ENCODE results near the gene INO80.
"Not testable (repeated sequence)": the region's sequence is repeated elsewhere in the genome, so short reads cannot be mapped to it uniquely, and the experiment has no call there.

The INO80 gene

DNA sequence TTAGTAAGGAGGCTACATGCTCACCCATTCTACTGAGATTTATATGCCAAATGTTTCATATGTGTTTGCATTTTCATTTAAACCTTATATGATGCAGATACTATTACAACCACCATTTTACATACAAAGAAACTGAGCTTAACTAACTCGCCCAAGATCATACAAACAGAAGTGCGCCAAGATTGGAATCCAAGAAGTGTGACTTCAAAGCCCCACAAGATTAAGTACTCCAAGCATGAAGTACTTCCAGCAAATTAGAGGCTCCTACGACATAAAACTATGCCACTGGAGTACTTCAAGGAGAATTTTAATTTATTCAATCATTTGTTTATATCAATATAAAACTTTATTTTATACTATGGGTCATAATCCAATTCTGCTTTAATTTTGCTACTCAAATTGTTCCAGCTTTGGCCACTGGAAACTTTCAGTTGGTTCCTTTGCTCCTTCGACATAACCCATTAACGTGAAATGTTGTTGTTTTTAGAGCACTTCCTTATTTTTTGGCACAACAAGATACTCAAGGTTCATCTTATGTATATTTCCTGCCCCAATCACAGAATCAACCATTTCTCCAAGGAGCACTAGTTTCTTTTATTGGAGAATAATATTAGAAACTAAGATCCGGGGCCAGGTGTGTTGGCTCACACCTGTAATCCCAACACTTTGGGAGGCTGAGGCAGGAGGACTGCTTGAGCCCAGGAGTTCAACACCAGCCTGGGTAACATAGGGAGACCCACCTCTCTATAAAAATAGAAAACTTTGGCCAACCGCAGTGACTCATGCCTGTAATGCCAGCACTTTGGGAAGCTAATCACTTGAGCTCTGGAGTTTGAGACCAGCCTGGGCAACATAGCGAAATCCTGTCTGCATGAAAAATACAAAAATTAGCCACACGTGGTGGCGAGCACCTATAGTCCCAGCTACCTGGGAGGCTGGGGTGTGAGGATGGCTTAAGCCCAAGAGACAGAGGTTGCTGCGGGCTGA is 10.4 kb downstream of the INO80 start:
- no peaks in the 10 kb centered on the region for H3K4me1 ChIP-seq (ENCODE audit: control insufficient read depth, insufficient read depth, low read length)
- H3K27me3 ChIP-seq (ENCODE audit: control insufficient read depth, insufficient read depth, low read length), result no peaks in the 10 kb centered on the region

DNA sequence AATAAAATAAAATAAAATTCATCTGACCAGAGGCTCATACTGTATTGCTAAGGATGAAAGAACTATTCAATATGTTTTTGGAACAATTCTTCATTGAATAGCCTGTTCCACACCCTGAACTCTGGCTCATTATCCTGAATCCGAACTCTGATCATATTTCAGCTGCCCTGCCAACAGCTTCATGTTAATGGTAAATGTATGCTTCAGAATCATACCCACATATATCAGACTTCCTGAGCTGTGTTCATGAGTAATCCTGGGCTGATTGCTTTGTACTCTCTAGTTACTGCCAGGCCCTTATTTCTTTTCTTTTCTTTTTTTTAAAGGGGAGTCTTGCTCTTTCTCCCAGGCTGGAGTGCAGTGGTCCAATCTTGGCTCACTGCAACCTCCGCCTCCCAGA is 11.8 kb downstream of the INO80 start:
- Histone ChIP-seq H3K27ac (ENCODE audit: low read depth, low read length) (no peak overlapping the region), H3K4me3 (ENCODE audit: low read length) (no peak overlapping the region), H3K9ac (ENCODE audit: low read length) (no peak overlapping the region)

More for the DNA sequence above, 10.4 kb downstream of the INO80 start:
- Histone ChIP-seq H3K27ac (ENCODE audit: low read depth, low read length) (no peak overlapping the region), H3K36me3 (ENCODE audit: control insufficient read depth, insufficient read depth, low read length) (no peaks in the 10 kb centered on the region), H3K4me3 (ENCODE audit: low read length) (no peak overlapping the region), H3K9ac (ENCODE audit: low read length) (no peak overlapping the region)

GRCh38 chr15:41102854-41103253 is 13.2 kb downstream of the INO80 start:
- H3K4me3 ChIP-seq (ENCODE audit: low read length), result no peak overlapping the region
- no peak overlapping the region for H3K27ac ChIP-seq (ENCODE audit: low read depth, low read length)
- no peaks in the 10 kb centered on the region for H3K4me1 ChIP-seq (ENCODE audit: control insufficient read depth, insufficient read depth, low read length)
- no peaks in the 10 kb centered on the region for H3K36me3 ChIP-seq (ENCODE audit: control insufficient read depth, insufficient read depth, low read length)
- H3K27me3 ChIP-seq (ENCODE audit: control insufficient read depth, insufficient read depth, low read length), result no peaks in the 10 kb centered on the region
- H3K9ac ChIP-seq (ENCODE audit: low read length), result no peak overlapping the region

More for the DNA sequence above, 11.8 kb downstream of the INO80 start:
- Histone ChIP-seq H3K4me1 (ENCODE audit: control insufficient read depth, insufficient read depth, low read length) (no peaks in the 10 kb centered on the region), H3K27me3 (ENCODE audit: control insufficient read depth, insufficient read depth, low read length) (no peaks in the 10 kb centered on the region), H3K36me3 (ENCODE audit: control insufficient read depth, insufficient read depth, low read length) (no peaks in the 10 kb centered on the region)

DNA sequence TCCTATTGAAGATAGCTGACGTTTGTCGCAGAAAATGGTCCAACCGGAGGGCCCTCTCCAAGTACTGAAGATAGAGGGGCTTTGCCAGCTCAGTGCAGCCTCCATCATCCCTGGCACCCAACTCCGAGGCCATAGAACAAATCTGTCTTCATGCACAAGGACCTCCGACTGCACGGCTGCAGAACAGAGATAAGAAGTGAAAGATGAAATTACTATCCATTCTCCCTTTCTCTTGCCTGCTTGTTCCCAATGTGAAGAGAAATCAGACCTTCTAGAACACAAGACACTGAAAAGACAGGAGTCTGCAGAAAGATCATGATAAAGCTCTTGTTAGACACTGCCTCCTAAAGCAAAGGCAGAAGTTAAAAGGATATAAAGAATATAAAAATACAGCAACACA is 19.9 kb downstream of the INO80 start:
- Histone ChIP-seq H3K4me3 (ENCODE audit: low read length) (no peak overlapping the region), H3K4me1 (ENCODE audit: control insufficient read depth, insufficient read depth, low read length) (no peaks in the 10 kb centered on the region), H3K36me3 (ENCODE audit: control insufficient read depth, insufficient read depth, low read length) (peaks cover 16% of the 10 kb centered on the region), H3K9ac (ENCODE audit: low read length) (no peak overlapping the region), H3K27me3 (ENCODE audit: control insufficient read depth, insufficient read depth, low read length) (no peaks in the 10 kb centered on the region), H3K27ac (ENCODE audit: low read depth, low read length) (no peak overlapping the region)

DNA sequence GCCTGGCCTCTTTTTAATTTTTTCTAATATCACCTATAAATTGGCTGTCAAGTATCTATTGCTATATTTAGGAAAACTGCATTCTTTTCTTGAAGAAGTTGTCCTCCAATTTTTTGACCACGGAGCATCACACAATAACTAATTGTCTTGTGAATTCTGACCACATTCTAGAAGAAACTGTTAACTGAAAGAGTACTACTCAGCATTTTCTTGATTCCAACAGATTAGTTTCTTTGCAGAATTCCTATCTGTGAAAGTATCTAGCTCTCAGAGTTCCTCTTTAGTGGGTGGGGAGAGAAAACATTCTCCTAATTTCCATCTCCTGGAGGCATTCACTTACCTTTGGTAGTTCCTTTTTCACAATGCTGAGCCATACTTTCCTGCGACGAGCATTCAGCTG is 31.1 kb downstream of the INO80 start:
- Histone ChIP-seq H3K4me3 (ENCODE audit: low read length) (no peak overlapping the region), H3K4me1 (ENCODE audit: control insufficient read depth, insufficient read depth, low read length) (no peaks in the 10 kb centered on the region), H3K36me3 (ENCODE audit: control insufficient read depth, insufficient read depth, low read length) (peaks cover 23% of the 10 kb centered on the region), H3K9ac (ENCODE audit: low read length) (no peak overlapping the region), H3K27ac (ENCODE audit: low read depth, low read length) (no peak overlapping the region), H3K27me3 (ENCODE audit: control insufficient read depth, insufficient read depth, low read length) (no peaks in the 10 kb centered on the region)

DNA sequence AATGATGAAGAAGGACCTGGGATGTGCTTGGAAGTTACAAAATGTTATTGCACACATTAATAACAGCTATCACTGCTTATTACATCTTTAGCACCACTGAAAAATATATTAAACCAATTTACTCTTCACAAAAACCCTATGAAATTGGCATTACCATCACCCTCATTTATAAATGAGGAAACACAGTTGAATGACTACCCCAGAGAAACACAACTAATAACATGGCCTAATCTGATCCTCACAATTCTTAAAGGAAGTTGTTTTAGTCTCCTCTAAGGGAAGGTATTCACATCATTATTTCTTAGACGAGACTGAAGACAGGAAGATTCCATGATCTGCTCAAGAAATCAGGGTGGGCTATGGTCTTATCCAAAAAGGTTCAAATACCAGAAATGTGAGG is 35.9 kb downstream of the INO80 start:
- Histone ChIP-seq H3K27ac (ENCODE audit: low read depth, low read length) (no peak overlapping the region), H3K4me1 (ENCODE audit: control insufficient read depth, insufficient read depth, low read length) (no peaks in the 10 kb centered on the region), H3K4me3 (ENCODE audit: low read length) (no peak overlapping the region), H3K36me3 (ENCODE audit: control insufficient read depth, insufficient read depth, low read length) (peaks cover 23% of the 10 kb centered on the region), H3K9ac (ENCODE audit: low read length) (no peak overlapping the region), H3K27me3 (ENCODE audit: control insufficient read depth, insufficient read depth, low read length) (no peaks in the 10 kb centered on the region)

DNA sequence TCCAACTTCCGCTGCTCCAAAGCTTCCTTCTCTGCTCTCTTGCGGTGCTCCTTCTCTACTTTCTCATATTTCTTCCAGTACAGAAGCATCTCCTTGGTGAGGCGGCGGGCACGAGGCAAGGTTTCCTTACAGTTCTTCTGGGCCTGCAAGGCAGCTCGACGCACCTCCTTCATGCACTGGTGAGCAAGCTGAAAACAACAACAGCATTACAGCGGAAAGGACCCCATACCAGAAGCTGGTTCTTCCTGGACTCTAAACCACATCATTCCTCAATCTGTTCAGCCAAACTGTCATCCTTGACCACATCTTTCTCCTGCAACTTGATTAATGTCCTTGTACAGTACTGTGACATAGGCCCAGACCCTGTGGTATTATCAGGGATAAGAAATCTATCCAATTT is 36.4 kb downstream of the INO80 start:
- Histone ChIP-seq H3K27ac (ENCODE audit: low read depth, low read length) (no peak overlapping the region), H3K9ac (ENCODE audit: low read length) (no peak overlapping the region), H3K27me3 (ENCODE audit: control insufficient read depth, insufficient read depth, low read length) (no peaks in the 10 kb centered on the region), H3K4me1 (ENCODE audit: control insufficient read depth, insufficient read depth, low read length) (no peaks in the 10 kb centered on the region), H3K36me3 (ENCODE audit: control insufficient read depth, insufficient read depth, low read length) (peaks cover 21% of the 10 kb centered on the region), H3K4me3 (ENCODE audit: low read length) (no peak overlapping the region)

DNA sequence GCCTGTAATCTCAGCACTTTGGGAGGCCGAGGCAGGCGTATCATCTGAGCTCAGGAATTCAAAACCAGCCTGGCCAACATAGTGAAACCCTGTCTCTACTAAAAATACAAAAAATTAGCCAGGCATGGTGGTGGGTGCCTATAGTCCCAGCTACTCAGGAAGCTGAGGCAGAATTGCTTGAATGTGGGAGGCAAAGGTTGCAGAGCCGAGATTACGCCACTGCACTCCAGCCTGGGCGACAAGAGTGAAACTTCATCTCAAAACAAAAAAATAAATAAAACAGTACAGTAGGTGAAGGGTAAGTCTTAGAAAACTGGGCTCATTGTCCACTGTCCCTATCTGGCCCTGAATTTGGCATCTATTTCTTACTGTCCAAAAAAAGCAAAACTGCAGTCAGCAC is 37.2 kb downstream of the INO80 start:
- not testable (repeated sequence) for H3K4me1 ChIP-seq (ENCODE audit: control insufficient read depth, insufficient read depth, low read length); H3K9ac ChIP-seq (ENCODE audit: low read length); H3K27ac ChIP-seq (ENCODE audit: low read depth, low read length); H3K4me3 ChIP-seq (ENCODE audit: low read length); H3K27me3 ChIP-seq (ENCODE audit: control insufficient read depth, insufficient read depth, low read length)
- peaks cover 19% of the 10 kb centered on the region for H3K36me3 ChIP-seq (ENCODE audit: control insufficient read depth, insufficient read depth, low read length)

DNA sequence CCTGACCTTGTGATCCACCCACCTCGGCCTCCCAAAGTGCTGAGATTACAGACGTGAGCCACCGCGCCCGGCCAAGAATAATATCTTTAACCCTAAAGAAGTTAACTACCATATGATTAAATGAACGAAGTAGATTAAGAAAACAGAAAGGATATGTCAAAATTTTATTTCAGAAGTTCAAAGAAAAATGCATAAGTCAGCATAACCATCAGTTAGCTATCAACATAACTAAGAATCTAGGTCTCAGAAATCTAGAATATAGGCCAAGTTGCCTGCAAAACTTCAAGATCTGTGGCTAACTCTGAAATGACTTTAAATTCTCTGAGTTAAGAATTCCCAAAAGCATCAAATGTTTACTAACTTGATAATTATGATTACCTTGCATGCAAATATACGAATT is 38.0 kb downstream of the INO80 start:
- Histone ChIP-seq H3K36me3 (ENCODE audit: control insufficient read depth, insufficient read depth, low read length) (peaks cover 21% of the 10 kb centered on the region), H3K27me3 (ENCODE audit: control insufficient read depth, insufficient read depth, low read length) (no peaks in the 10 kb centered on the region)

GRCh38 chr15:41073028-41073427 is 43.1 kb downstream of the INO80 start:
- no peak overlapping the region for H3K27ac ChIP-seq (ENCODE audit: low read depth, low read length)
- H3K36me3 ChIP-seq (ENCODE audit: control insufficient read depth, insufficient read depth, low read length), result peaks cover 15% of the 10 kb centered on the region
- no peaks in the 10 kb centered on the region for H3K4me1 ChIP-seq (ENCODE audit: control insufficient read depth, insufficient read depth, low read length)
- no peak overlapping the region for H3K4me3 ChIP-seq (ENCODE audit: low read length)
- no peak overlapping the region for H3K9ac ChIP-seq (ENCODE audit: low read length)
- no peaks in the 10 kb centered on the region for H3K27me3 ChIP-seq (ENCODE audit: control insufficient read depth, insufficient read depth, low read length)

More for the DNA sequence above, 38.0 kb downstream of the INO80 start:
- Histone ChIP-seq H3K4me1 (ENCODE audit: control insufficient read depth, insufficient read depth, low read length) (no peaks in the 10 kb centered on the region), H3K4me3 (ENCODE audit: low read length) (no peak overlapping the region), H3K27ac (ENCODE audit: low read depth, low read length) (no peak overlapping the region), H3K9ac (ENCODE audit: low read length) (no peak overlapping the region)

DNA sequence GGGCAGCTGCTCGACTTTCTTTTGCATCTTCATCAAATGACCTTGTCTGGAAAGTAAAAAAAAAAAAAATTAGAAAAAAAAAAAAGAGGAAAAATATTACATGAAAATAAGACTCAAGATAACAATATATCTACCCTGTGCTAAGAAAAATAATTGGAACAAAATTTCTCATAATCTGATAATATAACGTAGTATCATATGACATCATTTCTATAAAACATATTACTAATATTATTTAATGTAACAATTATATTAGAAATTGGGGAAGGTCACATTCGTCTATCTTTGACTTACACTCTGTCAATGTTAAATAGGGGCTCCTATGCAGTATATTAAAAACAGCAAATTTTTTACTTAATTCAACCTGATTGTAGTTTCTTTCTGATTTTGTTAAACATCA is 44.1 kb downstream of the INO80 start:
- no peak overlapping the region for H3K4me3 ChIP-seq (ENCODE audit: low read length)
- H3K9ac ChIP-seq (ENCODE audit: low read length), result no peak overlapping the region
- no peaks in the 10 kb centered on the region for H3K4me1 ChIP-seq (ENCODE audit: control insufficient read depth, insufficient read depth, low read length)
- H3K36me3 ChIP-seq (ENCODE audit: control insufficient read depth, insufficient read depth, low read length), result peaks cover 19% of the 10 kb centered on the region
- H3K27ac ChIP-seq (ENCODE audit: low read depth, low read length), result no peak overlapping the region
- no peaks in the 10 kb centered on the region for H3K27me3 ChIP-seq (ENCODE audit: control insufficient read depth, insufficient read depth, low read length)

DNA sequence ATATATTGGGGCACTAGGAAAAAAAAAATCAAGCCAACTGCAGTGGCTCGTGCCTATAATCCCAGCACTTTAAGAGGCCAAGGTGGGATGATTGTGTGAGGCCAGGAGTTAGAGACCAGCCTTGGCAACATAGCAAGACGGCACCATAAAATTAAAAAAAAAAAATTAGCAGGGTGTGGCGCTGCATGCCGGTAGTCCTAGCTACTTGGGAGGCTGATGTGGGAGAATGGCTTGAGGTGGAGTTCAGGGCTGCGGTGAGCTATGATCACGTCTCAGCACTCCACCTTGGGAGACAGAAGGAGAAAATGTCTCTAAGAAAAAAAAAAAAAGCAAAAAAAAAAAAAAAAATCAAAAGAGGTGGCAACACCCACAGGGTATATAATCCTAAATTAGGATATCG is 49.6 kb downstream of the INO80 start:
- Histone ChIP-seq H3K36me3 (ENCODE audit: control insufficient read depth, insufficient read depth, low read length) (peaks cover 26% of the 10 kb centered on the region), H3K4me3 (ENCODE audit: low read length) (no peak overlapping the region), H3K27ac (ENCODE audit: low read depth, low read length) (no peak overlapping the region), H3K27me3 (ENCODE audit: control insufficient read depth, insufficient read depth, low read length) (no peaks in the 10 kb centered on the region), H3K4me1 (ENCODE audit: control insufficient read depth, insufficient read depth, low read length) (no peaks in the 10 kb centered on the region), H3K9ac (ENCODE audit: low read length) (no peak overlapping the region)

DNA sequence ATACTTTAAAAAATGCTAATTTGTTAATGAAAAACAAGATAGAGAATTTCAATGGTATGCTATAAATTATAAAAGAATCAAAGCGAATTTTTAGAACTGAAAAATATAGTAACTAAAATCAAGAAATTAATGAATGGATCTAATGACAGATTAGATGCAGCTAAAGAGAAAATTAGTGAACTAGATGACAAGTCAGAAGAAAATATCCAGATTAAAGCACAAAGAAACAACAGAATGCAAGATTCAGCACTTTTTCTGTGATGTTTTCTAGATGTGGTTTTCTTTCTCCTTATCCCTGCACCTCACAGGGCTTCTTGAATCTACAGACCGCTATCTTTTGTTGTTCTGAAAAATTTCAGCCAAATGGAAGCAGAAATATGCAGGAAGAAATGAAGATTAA is 54.4 kb downstream of the INO80 start:
- Histone ChIP-seq H3K36me3 (ENCODE audit: control insufficient read depth, insufficient read depth, low read length) (peaks cover 27% of the 10 kb centered on the region), H3K4me3 (ENCODE audit: low read length) (no peak overlapping the region), H3K27me3 (ENCODE audit: control insufficient read depth, insufficient read depth, low read length) (no peaks in the 10 kb centered on the region), H3K27ac (ENCODE audit: low read depth, low read length) (no peak overlapping the region), H3K4me1 (ENCODE audit: control insufficient read depth, insufficient read depth, low read length) (no peaks in the 10 kb centered on the region), H3K9ac (ENCODE audit: low read length) (no peak overlapping the region)

Measured in rectal smooth muscle tissue (tissue), 1 donor.